Measurements from ENCODE around the gene BPTF.
"Not testable (repeated sequence)": the region's sequence is repeated elsewhere in the genome, so short reads cannot be mapped to it uniquely, and the experiment has no call there.

The BPTF gene

DNA sequence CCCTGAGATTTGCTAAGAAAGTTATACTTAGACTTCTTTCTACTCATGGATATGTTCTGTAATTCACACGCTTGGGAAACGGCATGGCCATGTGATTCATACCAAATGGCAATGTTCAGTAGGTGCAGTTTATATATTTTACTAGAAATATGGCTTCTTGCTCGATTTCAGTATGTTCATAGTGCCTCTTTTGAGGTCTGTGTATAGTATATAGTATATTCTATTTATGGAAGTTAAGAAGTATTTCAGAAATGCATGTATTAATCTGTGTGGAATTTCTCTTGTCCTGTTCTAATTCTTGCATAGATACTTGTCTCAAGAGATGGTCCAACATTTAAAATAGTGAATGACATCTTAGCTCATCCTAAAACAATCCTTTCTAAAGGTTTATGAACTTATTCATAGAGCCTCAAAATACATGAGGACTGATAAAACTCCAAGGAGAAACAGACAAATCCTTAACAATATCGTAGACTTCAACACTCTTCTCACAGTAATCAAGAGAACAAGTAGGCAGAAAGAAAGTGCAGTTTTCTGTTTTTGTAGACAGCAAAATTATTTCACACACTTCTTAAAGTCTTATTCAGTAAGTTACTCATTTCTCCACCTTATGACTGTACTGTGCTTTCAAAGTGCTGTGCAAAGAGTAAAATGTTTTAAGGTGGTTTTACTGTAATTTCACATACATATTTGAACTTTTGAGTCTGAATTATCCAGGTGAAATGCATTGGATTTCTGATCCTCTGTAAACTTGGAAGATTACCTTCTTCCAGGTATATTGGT is 11.1 kb downstream of the BPTF start:
- DNase-seq = no peak

DNA sequence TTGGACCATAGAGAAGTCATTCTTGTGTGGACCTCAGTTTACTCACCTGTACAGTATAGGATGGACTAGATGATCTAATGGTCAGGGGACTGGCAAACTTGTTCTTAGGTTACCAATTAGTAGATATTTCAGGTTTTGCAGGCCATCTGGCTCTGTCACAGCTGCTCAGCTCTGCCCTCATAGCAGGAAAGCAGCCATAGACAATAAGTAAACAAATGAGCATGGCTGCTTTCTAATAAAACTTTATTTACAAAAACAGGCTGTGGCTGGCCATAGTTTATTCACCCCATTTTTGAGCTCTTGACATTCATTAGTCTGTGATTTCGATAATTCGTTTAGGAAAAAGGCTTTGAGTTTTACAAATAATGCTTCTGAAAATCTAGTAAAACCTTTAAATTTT is 12.7 kb downstream of the BPTF start:
- no peak for DNase-seq

DNA sequence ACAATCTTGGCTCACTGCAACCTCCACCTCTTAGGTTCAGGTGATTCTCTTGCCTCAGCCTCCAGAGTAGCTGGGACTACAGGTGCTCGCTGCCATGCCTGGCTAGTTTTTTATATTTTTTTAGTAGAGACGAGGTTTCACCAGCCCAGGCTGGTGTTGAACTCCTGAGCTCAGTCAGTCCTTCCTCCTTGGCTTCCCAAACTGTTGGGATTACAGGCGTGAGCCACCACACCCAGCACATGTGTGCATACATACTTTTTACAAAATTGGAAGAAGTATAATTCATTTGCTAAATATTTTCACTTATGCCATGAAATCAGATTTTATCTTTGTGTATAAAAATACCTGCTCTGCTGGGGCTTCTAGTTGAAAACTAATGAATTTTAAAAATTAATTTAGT is 13.2 kb downstream of the BPTF start:
- DNase-seq = no peak

DNA sequence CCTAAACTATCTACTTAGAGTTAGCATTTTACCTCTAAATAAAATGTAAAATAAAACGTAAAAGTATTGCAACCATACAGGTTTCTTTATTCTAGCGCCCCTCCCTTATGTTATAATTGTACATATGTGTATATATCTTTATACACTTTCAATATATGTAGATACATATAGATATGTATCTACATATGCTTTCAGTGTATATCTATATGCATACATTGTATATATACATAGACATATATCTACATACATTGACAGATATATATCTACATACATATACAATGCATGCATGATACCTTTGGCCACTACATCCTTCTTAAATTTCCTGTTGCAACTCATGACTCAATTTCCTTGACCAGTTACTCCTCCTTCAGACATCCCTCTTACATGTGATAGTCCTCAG is 16.7 kb downstream of the BPTF start:
- no peak for DNase-seq

DNA sequence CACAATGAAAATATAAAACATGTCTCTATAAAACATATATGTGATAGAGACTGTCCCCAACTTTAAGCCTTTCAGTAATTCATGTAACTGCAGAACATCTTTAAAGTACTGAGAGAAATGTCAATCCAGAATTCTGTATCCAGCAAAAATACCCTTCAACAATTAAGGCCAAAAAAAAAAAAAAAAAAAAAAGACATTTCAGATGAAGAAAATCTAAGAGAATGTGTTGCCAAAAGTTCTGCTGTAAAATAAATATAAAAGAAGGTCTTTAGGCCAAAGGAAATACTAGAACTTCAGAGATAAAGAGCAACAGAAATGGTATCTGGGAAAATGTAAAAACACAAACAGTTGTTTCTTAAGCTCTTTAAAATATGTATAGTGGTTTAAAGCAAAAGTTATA is 17.3 kb downstream of the BPTF start:
- no peak for DNase-seq

DNA sequence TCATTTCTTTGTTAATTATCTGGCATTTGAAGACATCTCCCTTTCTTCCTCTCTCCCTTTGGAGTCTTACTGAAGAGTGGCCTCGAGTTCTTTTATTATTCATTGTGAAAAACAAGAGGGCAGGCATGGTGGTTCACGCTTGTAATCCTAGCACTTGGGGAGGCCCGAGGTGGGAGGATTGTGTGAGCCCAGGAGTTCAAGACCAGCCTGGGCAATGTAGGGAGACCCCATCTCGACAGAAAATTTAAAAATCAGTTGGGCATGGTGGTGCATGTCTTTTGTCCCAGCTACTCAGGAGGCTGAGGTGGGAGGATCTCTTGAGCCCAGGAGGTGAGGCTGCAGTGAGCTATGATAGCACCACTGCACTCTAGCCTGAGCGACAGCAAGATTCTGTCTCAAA is 20.1 kb downstream of the BPTF start:
- DNase-seq = no peak

DNA sequence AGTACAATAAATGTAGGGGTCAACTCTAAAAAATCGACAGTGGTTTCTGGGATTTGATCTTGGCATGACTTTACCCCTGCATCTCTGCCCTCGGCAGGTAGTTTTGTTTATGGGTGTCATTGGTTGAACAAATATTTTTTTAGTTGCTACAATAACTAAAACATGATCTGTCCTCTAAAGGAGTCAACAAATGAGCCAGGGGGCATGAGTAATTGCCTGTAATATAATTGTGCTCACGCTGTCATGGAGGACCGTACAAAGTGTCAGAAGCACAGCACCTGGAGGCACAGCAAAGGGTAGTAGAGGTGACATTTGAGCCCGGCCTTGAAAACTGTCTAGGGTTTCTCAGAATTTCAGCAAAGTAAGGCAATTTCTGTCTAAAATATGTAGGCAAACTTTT is 22.9 kb downstream of the BPTF start:
- DNase-seq = not testable (repeated sequence)

DNA sequence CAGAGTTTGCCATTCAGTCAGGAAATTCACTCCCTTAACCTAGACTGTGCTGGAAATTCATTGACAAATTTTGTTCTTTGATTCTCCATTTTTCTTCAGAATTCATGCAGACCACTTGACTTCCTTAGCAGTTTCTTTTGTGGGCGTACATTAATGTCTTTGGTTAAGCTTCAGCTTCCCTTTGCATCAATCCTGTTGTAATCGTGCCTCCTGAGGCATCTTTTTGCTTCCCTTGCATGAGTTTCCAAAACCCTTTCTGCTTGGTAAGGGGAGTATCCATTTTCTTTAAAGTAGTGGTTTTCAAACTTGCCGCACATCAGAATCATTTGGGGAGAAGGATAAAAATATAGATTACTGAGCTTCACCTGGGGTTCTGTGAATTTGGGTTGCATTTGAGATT is 23.5 kb downstream of the BPTF start:
- not testable (repeated sequence) for DNase-seq

DNA sequence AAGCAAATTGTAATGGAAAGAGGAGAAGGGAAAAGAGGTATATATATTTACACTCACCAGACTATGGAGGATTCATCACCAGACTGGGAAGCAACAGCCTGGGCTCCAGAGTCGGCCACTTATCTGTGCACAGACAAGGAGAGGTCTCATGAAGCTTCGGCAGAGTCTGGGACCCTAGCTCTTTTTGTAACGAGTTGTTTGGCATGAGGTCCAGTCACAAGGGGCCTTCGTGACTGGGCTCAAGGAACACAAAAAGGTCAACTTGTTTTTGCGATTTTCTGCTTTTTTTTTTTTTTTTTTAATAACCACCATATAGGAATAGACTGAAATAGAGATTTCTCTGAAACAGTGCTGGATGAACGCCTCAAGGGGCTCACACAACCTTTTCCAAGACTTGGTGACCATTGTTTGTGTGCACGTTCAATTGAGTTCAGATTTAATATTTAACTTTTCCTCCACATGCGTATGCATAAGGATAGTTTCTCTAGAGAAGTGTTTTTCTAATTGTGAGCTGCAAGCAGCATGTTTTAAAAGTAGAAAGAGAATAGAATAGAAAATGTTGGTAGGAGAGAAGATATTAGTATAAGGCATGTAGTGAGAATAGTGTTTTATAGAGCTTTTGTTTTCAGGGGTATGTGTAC is 25.8 kb downstream of the BPTF start:
- no peak for DNase-seq

DNA sequence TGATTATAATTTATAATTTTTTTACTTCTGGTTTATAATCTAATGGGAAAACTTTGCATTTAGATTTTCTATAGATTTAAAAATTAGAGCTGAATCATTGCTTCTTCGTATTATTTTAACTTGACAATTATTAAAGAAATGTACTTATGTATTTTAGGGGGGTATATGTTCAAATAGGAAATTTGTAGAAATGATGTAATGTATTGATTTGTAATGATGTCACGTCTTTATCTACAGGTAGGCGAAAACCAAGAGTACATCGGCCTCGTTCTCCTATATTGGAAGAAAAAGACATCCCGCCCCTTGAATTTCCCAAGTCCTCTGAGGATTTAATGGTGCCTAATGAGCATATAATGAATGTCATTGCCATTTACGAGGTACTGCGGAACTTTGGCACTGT is 28.4 kb downstream of the BPTF start:
- DNase-seq = no peak

DNA sequence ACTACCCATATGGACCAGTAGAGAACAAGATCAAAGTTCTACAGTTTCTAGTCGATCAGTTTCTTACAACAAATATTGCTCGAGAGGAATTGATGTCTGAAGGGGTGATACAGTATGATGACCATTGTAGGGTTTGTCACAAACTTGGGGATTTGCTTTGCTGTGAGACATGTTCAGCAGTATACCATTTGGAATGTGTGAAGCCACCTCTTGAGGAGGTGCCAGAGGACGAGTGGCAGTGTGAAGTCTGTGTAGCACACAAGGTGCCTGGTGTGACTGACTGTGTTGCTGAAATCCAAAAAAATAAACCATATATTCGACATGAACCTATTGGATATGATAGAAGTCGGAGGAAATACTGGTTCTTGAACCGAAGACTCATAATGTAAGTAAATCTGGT is 29.1 kb downstream of the BPTF start:
- no peak for DNase-seq

DNA sequence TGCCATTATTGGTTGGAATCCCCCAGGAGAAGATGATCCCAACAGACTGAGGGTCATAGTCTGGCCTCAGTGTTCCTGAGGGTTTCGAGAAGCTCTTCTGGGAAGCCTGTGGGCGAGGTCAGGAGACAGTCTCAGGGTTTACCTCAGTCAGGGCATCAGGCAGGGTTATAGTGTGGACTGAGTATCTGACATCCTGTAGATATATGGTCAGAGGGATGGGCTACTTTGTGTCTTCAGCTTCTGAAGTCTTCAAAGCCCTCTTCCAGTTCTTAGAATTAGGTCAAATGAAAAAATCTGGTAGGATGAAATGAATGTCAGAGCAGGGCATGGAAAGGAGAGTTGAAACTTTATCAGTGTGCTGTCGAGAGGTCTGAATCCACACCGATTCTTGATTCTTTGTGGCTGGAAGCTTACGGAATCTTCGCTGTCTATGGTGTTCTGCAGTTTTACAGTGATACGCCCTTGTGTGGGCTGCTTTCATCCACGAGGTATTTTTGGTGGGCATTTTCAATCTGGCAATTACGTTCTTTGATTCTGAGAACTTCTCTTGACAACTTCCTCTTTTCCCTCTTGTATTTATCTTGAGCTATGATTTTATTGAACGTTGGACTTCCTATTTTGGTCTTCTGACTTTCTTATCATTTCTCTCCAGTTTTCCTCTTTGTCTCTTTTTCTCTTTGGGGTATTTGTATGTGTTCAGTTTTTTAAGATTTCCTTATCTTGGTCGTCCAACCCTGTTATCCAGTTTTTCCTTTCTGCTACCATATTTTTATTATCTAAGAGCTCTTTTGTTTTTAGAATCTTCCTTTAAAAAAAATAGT is 30.4 kb downstream of the BPTF start:
- DNase-seq = peak; percentile 79

DNA sequence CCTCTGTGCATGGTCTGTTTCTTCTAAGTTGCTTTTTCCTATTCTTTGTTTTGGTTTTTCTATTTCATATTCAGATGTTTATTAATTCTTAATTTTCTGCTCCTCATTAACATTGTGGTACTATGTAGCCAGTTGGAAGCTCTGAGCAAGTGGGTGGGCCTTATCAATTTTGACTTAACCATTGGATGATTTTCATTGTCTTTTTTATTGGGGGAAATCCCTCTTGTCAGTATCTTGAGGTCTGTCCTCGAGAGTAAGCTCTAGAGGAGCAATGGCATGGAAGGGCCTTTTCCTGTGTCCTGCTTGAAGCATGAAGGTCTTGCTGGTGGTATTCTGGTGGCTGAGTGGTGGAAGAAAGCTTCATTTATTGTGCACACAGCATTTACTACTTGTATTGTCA is 31.1 kb downstream of the BPTF start:
- not testable (repeated sequence) for DNase-seq

DNA sequence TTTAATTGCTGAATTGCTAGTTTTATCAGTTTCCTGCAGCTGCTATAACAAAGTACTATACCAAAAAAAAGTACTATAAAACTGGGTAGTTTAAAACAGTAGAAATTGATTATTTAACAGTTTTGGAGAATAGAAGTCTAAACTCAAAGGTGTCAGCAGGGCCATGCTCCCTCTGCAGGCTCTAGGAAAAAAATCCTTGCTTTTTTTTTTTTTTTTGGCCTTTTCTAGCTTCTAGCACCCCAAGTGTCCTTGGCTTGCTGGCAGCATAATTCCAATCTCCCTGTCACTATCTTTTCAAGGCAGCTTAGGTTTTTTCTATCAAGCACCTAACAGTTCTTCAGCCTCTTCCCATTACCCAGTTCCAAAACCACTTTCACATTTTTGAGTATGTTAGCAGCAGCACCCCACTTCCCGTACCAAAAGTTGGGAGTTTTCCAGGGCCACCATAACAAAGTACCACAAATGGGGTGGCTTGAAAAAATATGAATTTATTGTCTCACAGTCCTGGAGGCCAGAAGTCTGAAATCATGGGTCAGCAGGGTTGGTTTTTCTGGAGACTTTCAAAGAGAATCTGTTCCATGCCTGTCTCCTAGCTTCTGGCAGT is 37.4 kb downstream of the BPTF start:
- DNase-seq = peak; percentile 57

DNA sequence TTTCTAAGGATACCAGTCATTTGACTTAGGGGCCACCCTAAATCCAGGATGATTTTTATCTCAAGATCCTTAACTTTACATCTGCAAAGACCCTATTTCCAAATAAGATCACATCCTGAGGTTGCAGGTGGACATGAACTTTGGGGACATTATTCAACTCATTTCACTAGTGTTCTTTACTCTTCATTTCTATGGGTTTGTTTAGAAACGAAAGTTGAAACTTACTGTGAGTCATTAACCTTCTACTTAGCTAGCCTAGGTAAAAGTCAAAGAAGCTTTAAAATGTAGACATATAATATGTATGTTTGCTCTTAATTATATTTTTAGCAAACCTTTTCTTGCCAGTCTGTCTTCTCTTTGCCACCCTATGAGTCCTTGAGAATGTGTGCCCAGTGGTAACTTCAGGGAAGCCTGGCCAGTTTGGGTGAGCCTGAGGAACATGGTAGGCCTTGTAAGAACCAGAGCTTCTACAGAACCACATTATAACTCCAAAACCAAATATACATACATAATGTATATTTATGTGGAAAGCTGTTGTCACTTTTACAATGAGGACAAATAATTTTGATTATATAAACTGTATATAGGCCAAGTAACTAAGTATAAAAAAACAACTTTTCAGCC is 38.4 kb downstream of the BPTF start:
- no peak for DNase-seq

DNA sequence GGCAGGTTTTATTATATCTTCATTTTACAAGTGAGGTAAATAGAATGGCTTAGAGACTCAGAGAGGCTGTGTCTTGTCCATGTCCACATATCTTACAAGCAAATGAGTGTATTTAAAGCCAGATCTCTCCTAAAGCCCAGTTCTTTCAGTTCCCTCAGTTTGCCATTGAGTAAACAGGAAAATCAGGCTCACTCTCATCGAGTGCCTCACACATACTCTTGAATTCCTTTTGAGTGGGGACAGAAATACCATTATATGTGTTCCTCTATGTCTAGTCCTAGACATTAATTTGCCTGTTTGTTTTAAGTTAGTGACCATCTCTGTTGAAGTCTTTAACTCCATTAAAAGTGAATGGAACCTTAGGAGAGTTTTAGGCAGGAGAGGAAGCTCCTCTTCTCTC is 40.1 kb downstream of the BPTF start:
- no peak for DNase-seq

DNA sequence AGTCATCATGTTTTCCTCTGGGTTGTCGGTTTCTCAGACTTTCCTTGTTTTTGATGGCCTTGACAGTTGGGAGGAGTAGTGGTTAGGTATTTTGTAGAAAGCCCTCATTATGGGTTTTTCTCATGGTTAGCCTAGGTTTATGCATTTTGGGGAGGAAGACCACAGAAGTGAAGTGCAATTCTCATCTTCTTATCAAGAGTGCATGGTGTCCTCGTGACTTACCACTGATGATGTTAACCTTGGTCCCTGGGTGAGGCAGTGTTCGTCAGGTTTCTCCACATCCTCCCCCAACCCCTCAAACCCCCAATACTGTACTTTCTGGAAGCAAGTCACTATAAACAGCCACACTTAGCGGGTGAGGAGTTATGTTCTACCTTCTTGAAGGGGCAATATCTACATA is 42.3 kb downstream of the BPTF start:
- DNase-seq = no peak

DNA sequence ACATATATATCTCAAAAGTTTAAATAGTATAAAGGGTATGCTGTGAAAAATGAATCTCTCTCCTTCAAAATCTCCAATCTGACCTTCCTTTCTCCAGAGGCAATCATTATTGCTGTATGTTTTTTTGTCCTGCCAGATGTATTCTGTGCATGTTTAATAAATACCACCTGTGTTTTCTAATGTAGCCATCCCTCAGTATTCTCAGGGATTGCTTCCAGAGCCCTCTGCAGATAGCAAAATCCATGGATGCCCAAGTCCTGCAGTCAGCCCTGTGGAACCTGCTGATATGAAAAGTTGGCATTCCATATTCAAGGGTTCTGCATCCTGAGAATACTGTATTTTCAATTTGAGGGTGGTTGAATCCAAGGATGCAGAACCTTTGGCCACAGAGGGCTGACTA is 42.9 kb downstream of the BPTF start:
- no peak for DNase-seq

DNA sequence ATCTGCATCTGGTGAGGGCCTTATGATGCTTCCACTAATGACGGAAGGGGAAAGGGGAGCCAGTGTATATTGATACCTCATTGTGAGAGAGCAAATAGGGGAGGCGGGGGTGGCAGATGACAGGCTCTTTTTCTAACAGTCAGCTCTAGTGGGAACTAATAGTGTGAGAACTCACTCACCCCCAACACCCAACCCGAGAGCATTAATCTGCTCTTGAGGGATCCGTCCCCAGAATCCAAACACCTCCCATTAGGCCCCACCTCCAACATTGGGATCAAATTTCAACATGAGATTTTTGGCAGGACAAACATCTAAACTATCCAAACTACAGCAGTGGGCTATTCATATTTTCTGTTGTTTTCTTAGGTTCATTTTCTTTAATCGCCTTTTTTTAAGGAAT is 54.4 kb downstream of the BPTF start:
- no peak for DNase-seq

DNA sequence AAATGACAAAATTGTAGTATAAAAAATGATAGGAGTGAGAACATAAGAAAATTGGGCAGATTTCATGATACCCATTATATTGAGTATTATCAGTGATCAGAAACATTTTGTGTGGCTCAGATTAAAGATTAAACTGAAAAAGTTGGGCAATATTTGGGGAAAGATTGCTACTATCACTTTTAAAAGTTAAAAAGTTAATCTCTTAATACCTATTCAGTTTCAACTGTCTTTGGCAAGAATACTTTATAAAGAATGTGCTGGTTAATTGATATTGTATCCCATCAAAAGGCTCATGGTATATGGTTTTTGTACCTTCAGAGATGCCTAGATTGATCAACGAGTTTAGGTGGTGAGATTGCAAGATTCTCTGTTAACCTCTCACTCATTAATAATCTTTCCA is 55.8 kb downstream of the BPTF start:
- no peak for DNase-seq

DNA sequence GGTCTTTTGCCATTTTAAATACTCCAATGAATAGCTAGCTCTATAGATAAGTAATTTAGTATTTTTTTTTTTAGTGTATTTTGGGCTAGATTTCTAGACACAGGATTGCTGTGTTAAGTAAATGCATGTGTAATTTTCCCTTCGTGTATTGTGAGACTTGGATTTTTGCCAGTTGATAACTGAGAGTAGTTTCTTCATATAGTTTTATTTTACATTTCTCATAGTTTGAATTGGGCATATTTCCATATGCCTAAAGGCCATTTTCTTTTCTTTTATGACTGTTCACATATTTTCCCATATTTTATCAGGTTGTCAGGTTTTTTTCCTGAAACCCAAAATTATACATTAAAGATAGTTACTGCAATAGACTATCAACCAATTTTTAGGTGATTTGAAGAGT is 59.4 kb downstream of the BPTF start:
- no peak for DNase-seq

DNA sequence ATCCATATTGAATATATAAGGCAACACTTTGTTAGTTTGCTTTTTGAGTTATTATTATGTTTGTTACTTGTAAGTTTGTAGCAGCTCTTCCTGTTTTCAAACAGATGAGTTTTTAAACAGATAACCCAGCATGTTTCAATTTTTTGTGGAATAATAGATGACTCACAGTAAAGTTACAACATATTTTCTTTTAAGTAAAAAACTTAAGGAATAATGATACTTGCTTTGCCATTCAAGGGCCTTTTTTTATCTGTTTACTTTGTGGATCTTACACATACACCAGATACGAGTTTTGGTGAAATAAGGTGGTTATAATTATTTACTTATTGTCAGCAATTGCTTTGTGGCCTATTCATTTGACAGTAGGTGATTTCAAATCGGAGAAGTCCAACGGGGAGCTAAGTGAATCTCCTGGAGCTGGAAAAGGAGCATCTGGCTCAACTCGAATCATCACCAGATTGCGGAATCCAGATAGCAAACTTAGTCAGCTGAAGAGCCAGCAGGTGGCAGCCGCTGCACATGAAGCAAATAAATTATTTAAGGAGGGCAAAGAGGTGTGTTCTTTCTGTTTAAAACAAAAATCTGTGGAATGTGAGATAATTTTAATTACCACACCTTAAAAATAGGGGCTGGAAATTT is 66.3 kb downstream of the BPTF start:
- DNase-seq = no peak

Data from hematopoietic multipotent progenitor cell treated with erythropoietin and hydrocortisone succinate and interleukin-3 and kit ligand, for 6 days (in vitro differentiated cells).